Activated effector memory CD4-positive, alpha-beta T cell treated with Interleukin-2 at 50 U/mL for 16 hours (primary cell): ENCODE data around the gene ACP7.
"Not testable (repeated sequence)": the region's sequence is repeated elsewhere in the genome, so short reads cannot be mapped to it uniquely, and the experiment has no call there.

Source experiments
- DNase-seq: peaks from one replicate; pipeline ENCODE4 v3.0.0-alpha.2; 2020

ACP7 gene

GRCh38 chr19:39110263-39110967, 26.2 kb downstream of the ACP7 start:
- peak; percentile 63 for DNase-seq

DNA sequence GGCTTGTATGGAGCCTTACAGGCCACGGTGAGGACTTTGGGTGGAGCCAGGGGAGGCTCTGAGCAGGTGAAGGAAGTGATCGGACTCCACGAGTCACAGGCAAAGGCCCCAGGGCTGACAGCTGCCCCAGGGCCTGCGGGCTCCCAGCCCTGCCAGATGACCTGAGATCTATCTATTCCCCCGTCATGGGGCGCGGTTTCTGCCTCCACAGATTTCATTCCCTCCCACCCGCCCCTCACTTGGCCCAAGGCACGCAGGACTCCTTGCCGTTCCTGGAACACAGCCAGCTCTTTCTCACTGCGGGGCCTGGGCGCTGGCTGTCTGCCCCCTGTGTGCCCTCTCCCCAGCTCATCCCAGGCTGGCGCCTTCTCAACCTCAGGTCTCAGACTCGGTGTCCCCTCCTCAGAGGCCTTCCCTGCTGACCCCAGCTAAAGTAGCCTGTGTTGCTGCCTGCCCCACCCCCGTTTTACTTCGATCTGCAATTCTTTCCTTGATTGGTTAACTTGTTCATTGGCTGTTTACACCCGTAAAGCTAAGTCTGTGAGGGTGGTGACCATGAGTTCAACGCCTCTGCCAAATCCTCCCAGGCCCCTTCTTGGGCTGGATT, 27.5 kb downstream of the ACP7 start:
- no peak for DNase-seq

DNA sequence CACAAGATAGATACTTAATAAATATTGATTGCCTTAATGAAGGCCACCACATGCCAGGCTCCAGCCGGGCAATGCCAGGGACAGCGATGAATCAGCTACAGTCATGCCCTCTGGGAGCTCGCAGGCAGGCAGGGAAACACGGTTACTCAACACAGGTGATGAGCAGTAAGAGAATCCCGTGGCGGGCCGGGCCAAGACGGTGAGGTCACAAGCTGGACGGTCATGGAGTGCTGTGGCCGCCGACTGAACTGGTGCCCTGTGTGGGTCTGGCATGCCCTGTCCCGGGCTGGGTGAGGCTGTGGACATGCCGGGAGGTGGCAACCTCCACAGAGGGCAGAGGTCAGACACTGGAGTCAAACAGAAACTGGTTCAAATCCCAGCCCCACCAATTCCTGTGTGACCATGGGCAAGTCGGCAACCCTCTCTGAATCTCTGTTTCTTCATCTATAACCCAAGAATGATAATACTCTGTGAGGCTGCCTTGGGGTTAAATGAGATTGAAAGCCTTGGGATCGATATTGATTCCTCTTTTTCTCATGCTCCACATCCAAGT, 28.2 kb downstream of the ACP7 start:
- DNase-seq: no peak

DNA sequence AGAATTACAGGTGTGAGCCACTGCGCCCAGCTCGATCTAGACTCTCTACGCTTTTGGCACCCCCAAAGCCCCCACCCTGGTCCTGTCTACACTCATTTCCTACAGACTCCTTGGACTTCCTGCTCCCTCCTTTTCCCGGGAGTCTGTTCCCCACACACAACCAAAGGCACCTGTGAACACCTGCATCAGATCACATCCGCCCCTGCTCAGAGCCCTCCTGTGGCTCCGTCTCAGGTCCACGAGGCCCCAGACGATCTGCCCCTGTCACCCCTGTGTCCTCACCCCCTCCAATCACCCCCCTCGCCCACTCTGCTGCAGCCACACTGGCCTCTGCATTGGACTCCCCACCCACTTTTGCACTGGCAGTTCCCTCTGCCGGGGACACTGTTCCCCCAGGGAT, 29.0 kb downstream of the ACP7 start:
- DNase-seq: no peak

DNA sequence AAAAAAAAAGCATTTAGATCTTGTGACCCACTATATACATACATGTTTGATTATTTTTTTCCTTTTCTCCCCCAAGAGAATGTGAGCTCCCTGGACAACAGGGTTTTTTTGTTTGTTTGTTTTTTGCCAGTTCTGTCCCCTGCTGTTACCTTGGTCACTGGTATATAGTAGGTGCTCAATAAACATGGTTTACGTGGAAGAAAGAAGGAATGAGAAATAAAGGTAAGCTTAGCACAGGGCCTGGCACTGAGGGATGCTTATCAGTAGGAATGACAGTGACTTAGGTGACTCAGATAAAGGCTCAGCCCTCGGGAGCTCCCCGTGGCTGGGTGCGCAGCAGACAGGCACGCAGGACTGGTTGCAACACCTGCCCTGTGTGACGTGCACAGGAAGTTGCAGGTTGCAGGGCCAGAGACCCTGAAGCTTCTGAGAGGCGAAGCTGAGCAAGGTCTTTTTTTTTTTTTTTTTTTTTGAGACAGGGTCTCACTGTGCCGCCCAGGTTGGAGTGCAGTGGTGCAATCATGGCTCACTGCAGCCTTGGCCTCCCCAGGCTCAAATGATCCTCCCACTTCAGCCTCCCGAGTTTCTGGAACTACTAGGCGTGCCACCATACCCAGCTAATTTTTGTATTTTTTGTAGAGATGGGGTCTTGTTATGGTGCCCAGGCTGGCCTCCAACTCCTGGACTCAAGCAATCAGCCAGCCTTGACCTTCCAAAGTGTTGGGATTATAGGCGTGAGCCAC, 31.1 kb downstream of the ACP7 start:
- DNase-seq: no peak

DNA sequence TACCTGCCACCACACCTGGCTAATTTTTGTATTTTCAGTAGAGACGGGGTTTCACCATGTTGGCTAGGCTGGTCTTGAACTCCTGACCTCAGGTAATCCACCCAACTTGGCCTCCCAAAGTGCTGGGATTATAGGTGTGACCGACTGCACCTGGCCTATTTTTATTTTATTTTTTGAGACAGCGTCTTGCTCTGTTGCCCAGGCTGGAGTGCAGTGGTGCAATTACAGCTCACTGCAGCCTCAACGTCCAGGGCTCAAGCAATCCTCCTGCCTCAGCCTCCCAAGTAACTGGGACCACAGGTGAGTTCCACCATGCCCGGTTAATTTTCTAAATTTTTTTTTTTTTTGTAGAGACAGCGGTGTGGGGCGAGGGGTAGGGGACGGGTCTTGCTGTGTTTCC, 32.9 kb downstream of the ACP7 start:
- not testable (repeated sequence) for DNase-seq

DNA sequence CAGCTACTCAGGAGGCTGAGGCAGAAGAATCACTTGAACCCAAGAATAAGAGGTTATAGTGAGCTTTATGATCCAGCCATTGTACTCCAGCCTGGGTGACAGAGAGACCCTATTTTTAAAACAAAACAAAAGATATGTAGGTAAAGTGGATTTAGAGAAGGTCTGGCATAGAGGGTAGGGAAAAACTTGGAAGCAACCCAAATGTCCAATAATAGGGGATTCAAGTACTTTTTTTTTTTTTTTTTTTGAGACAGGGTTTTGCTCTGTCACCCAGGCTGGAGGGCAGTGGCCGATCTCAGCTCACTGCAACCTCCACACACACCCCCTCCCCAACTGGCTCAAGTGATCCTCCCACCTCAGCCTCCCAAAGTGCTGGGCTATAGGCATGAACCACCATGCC, 35.7 kb downstream of the ACP7 start:
- no peak for DNase-seq

- DNase-seq: no peak
These were observed 39.0 kb downstream of the ACP7 start for GRCh38 chr19:39122934-39123731.

GRCh38 chr19:39124136-39124764, 40.1 kb downstream of the ACP7 start:
- DNase-seq: no peak

DNA sequence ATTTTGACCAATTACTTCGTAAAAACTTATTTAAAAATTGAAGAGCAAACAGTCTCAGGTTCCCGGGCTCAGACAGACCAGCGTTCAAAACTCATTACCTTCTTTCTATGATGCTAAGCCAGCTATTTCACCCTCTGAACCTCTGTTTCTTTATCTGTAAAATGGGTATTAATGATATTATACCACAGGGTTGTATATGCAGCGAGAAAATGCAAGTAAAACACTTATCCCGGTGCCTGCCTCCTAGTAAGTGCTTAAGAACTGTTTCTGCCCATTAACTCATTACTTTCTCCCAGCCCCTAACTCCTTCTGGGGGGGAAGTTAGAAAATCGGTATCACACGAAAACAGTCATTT, 41.0 kb downstream of the ACP7 start:
- no peak for DNase-seq

DNA sequence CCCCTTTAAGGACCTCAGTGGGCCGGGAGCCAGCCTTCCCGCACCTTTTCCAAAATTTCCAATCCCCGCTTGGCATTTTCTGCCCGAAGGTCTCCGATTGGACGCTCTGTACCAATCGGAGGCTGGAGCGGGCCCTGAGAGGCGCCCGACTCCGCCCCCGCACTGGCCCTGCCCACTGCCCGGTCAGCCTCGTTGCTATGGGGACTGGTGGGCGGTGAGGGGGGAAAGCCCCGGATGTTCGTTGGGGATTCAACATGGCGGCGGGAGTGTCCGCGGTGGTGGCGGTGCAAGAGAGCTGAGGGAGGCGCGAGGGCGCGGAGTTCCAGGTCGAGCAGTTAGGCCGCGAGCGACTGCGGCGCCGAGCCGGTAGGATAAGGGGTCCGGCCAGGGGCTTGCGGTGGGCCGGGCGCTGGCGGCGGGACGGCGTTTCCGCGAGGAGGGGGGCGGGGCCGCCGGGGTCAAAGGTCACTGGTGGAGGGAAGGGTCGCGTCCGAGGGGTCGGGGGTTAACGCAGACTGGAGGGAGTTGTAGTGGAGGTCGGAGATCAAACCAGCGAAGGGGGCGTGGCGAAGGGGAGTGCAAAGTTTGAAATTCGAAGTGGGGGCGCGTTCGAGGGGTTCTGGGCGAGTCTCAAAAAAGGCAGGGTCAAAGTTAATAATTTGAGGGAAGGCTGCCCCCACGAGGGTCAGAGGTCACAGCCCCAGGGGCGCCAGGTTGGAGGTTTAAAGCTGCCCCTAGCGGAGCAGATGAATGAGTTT, 41.6 kb downstream of the ACP7 start, which contains the start of gene PAK4:
Gene PAK4, plus strand, starts transcription at position 233 of the 758 bp plus-strand sequence. CDS start 43,768 bp downstream, outside the sequence.
- peak; percentile 94 for DNase-seq

DNA sequence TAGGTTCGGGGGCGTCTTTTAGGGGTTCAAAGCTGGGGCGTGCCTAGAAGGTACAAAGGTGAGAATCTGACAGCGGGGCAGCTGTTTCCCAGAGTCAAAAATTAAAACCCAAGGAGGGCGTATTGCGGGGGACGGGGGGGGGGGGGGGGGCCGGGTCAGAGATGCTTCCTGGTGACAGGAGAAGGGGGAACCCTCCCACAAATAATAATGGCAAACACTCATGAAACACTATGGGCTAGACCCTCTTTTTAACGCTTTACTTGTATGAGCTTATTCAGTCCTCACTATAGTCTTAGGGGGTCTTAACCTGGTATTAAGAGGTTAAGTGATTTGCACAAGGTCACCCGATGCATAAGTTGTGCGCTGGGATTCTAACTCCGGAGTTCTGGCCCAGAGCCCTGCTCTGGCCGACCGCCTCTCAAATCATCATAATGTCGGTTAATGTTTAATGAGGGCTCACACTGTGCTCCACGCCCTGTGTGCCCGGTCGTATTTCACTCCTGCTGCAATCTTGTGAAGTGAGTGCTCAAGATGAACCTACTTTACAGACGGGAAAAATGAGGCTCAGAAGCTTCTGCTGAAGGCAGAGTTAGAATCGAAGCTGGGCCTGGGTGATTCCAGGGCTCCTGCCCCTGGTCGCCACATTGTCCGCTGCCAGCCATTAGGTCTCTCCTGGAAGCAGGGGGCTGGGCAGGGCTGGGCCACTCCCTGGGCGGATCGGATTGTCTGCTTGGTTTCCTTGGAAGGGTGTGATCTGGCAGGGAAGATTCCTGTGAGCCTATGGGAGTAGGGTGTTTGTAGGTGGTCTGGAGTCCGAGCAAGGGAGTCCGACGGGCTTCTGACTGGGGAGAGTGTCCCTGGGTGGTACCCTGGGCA, 42.4 kb downstream of the ACP7 start:
- no peak for DNase-seq

GRCh38 chr19:39127812-39128515, 43.8 kb downstream of the ACP7 start:
- DNase-seq: no peak

- DNase-seq: no peak
These were observed 44.4 kb downstream of the ACP7 start for GRCh38 chr19:39128516-39129079.

DNA sequence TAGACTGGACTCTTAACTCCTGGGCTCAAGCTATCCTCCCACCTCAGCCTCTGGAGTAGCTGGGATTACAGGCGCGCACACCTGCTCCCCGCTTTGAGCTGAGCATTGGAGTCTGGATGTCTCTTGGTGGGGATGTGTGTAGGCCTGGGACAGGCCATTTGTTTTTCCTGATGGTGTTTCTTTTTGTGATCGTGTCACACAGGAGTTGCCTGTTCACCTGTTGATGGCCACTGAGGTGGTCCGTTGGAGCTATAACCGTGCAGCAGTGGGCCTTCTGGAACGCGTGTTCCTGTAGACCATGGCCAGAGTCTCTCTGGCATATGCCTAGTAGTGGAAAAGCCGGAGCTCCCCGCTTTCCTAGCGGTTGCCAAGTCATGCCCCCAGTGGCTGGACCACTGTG, 44.9 kb downstream of the ACP7 start:
- no peak for DNase-seq

GRCh38 chr19:39130337-39131254, 46.4 kb downstream of the ACP7 start:
- no peak for DNase-seq

- DNase-seq: no peak
These were observed 47.1 kb downstream of the ACP7 start for GRCh38 chr19:39131255-39131755.

DNA sequence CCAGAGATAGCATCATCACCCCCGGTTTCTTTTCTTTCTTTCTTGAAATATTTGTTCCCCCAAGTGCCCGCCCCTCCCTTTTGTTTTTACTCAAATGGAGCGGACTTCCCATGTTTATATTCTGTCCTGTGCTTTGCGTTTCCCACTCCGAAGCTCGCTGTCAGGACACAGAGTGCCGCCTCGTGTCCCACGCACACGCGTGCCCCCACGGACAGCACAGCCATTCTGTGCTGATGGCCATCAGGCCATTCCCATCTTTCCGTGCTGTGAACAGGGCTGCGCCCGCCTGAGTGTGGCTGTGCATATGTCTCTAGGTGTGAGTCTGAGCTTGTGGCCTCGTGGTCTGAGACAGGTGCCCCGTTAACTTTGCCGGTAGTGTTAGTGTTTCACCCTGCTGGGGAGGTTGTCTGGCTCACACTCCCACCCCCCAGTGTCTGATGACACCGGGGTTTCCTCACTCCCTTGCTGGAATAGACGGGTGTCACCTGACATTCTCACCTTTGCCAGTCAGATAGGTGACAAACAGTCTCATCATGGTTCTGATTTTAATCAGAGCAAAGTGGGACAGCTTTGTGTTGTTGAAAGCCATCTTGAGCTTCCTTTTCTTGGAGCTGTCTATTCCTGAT, 48.3 kb downstream of the ACP7 start:
- no peak for DNase-seq
